Trophoblast cell (in vitro differentiated cells and primary cell): ENCODE measurements around the gene PLA2G4B.
"Not testable (repeated sequence)": the region's sequence is repeated elsewhere in the genome, so short reads cannot be mapped to it uniquely, and the experiment has no call there.

Experiments
- DNase-seq, 2 donors: peaks; one replicate each; pipeline ENCODE4 v3.0.0-alpha.2; 2016
- H2AFZ ChIP-seq: 2 replicates; pipeline ENCODE4 v1.6.1; 2013; ENCODE audit warnings: low read length, moderate library complexity, mild to moderate bottlenecking; ENCODE audit not compliant: insufficient read depth, poor library complexity
- H2AK5ac ChIP-seq: 2 replicates; pipeline ENCODE4 v1.6.1; 2013; ENCODE audit warnings: mild to moderate bottlenecking, low read length
- H2BK120ac ChIP-seq: 2 replicates; pipeline ENCODE4 v1.6.1; 2013; ENCODE audit warnings: low read length, mild to moderate bottlenecking, moderate library complexity; ENCODE audit not compliant: insufficient read depth, poor library complexity
- H2BK12ac ChIP-seq: 2 replicates; pipeline ENCODE4 v1.6.1; 2013; ENCODE audit warnings: mild to moderate bottlenecking, low read length, moderate library complexity
- H2BK5ac ChIP-seq: 2 replicates; pipeline ENCODE4 v1.6.1; 2013; ENCODE audit warnings: low read length, low read depth, moderate library complexity, mild to moderate bottlenecking; ENCODE audit not compliant: poor library complexity
- H3K14ac ChIP-seq: 2 replicates; pipeline ENCODE4 v1.6.1; 2013; ENCODE audit warnings: mild to moderate bottlenecking, low read length
- H3K18ac ChIP-seq: 2 replicates; pipeline ENCODE4 v1.6.1; 2013; ENCODE audit warnings: mild to moderate bottlenecking, low read length
- H3K23ac ChIP-seq: 2 replicates; pipeline ENCODE4 v1.6.1; 2013; ENCODE audit warnings: low read length
- H3K27ac ChIP-seq: 2 replicates; pipeline ENCODE4 v1.5.1; 2013; ENCODE audit warnings: low read depth, mild to moderate bottlenecking, inconsistent platforms, low read length, moderate library complexity
- H3K27me3 ChIP-seq: 2 replicates; pipeline ENCODE4 v1.6.1; 2013; ENCODE audit warnings: inconsistent platforms, mild to moderate bottlenecking, low read length, moderate library complexity; ENCODE audit not compliant: insufficient read depth
- H3K36me3 ChIP-seq, 2 experiments: 1 replicate in 1 of 2; 2 replicates in 1 of 2; pipeline ENCODE4 v1.6.1; 2013; ENCODE audit warnings: low read length in 2 of 2, mild to moderate bottlenecking in 2 of 2, moderate library complexity in 1 of 2; ENCODE audit not compliant: insufficient read depth in 2 of 2, control insufficient read depth in 1 of 2
- H3K4ac ChIP-seq: 2 replicates; pipeline ENCODE4 v1.6.1; 2013; ENCODE audit warnings: low read depth, mild to moderate bottlenecking, low read length, moderate library complexity
- H3K4me1 ChIP-seq, 2 experiments: 1 replicate in 1 of 2; 2 replicates in 1 of 2; pipeline ENCODE4 v1.6.1; 2013; ENCODE audit warnings: low read length in 2 of 2, mild to moderate bottlenecking in 2 of 2, moderate library complexity in 1 of 2; ENCODE audit not compliant: insufficient read depth in 2 of 2, control insufficient read depth in 1 of 2
- H3K4me2 ChIP-seq: 2 replicates; pipeline ENCODE4 v1.6.1; 2013; ENCODE audit warnings: inconsistent platforms, mild to moderate bottlenecking, low read length, moderate library complexity
- H3K4me3 ChIP-seq: 2 replicates; pipeline ENCODE4 v1.5.1; 2013; ENCODE audit warnings: mild to moderate bottlenecking, low read depth, low read length, inconsistent platforms
- H3K79me1 ChIP-seq: one replicate; pipeline ENCODE4 v1.6.1; 2013; ENCODE audit warnings: low read length
- H3K79me2 ChIP-seq: 2 replicates; pipeline ENCODE4 v1.6.1; 2013; ENCODE audit warnings: low read length, mild to moderate bottlenecking; ENCODE audit not compliant: control insufficient read depth, insufficient read depth, poor library complexity
- H3K9ac ChIP-seq: 2 replicates; pipeline ENCODE4 v1.6.1; 2013; ENCODE audit warnings: mild to moderate bottlenecking, low read length
- H3K9me3 ChIP-seq: 2 replicates; pipeline ENCODE4 v1.6.1; 2013; ENCODE audit warnings: low read depth, mild to moderate bottlenecking, control low read depth, inconsistent platforms, low read length; ENCODE audit not compliant: insufficient read depth
- H4K12ac ChIP-seq: 2 replicates; pipeline ENCODE4 v1.6.1; 2013; ENCODE audit warnings: low read depth, mild to moderate bottlenecking, low read length, moderate library complexity
- H4K8ac ChIP-seq: 2 replicates; pipeline ENCODE4 v1.6.1; 2013; ENCODE audit warnings: low read depth, mild to moderate bottlenecking, low read length, moderate library complexity
- H4K91ac ChIP-seq: one replicate; pipeline ENCODE4 v1.6.1; 2013; ENCODE audit warnings: low read depth, mild to moderate bottlenecking, low read length, moderate library complexity
- WGBS: extraction: QIAGEN DNeasy Blood & Tissue Kit; methylation state at CpG from one replicate; pipeline ENCODE4 v1.1.7; 2013; ENCODE audit warnings: missing lambda C conversion rate; ENCODE audit not compliant: insufficient read length, insufficient coverage; ENCODE audit errors: extremely low coverage; 5-methylcytosine and 5-hydroxymethylcytosine counted together

PLA2G4B gene

DNA sequence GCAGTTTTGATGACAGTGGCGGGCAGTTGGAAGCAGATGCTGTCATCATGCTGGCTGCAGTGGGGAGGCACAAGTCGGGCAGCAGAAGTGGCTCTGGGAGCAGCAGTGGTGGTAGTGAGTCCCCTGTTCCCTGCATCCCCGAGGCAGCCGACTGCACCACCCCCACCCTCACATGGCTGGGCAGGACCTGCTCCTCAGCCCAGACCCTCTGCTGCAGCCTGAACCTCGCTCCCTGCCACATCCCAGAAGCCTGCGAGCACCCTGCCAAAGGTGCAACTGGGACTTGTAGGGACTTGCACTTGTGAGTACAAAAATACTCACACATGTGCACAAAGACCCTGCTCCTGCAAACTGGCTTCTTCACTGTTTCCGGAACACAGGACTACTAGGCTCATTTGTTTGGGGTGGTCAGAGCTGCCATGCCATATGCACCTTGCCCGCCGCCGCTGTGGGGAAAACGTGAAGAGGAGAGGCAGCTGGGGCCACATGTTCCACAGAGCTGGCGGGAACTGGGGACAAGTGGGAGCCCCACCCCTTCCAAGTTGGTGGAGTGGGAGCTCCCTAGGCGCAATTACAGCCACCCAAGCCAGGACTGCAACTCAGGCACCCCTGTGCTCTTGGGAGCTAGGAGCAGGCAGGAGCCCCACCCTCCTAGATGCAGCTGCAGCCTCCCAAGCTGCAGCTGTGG, 8.5 kb upstream of the PLA2G4B start:
- H3K79me2 ChIP-seq, result peaks cover 3% of the 10 kb centered on the region

DNA sequence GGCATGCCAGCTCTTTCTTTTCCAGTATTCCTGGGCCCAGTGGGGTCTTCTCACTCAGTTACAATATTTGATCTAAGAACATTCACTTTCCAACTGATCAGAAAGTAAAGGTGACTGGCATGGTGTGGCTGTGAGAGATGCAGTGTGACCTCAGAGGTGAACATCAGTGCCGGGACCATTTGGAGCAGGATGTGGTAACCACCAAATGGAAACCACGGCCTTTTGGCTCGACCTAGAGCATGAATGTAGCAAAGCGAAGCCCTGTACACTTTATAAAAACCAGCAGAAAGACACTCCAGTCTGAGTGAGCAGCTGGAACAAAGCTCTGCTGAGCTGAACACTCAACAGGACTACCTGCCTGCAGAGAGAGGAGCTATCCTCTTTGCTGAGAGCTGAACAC, 7.4 kb upstream of the PLA2G4B start:
- not testable (repeated sequence) for H3K4me2 ChIP-seq, H4K91ac ChIP-seq, H3K36me3 ChIP-seq, H3K79me2 ChIP-seq, H2AFZ ChIP-seq, H3K9me3 ChIP-seq, H2BK12ac ChIP-seq, H4K12ac ChIP-seq, H3K27ac ChIP-seq, H2BK120ac ChIP-seq, H3K14ac ChIP-seq, H3K4me1 ChIP-seq, H2BK5ac ChIP-seq, H3K23ac ChIP-seq, H2AK5ac ChIP-seq, H3K4me3 ChIP-seq, DNase-seq, H3K9ac ChIP-seq, H3K4ac ChIP-seq, H3K27me3 ChIP-seq, H3K18ac ChIP-seq, H4K8ac ChIP-seq, H3K79me1 ChIP-seq
- no CpG with 5 or more reads among the region's 4 CpGs for WGBS

More for the DNA sequence above, 8.5 kb upstream of the PLA2G4B start:
- Histone ChIP-seq H3K4me1 (peaks cover 0 to 4% of the 10 kb centered on the region in 2 experiments), H4K12ac (no peak overlapping the region), H3K27me3 (no peaks in the 10 kb centered on the region), H2BK12ac (no peak overlapping the region), H3K14ac (no peak overlapping the region), H3K23ac (no peak overlapping the region), H4K91ac (no peak overlapping the region), H3K27ac (no peak overlapping the region), H2AFZ (no peak overlapping the region), H4K8ac (no peak overlapping the region), H3K9me3 (no peaks in the 10 kb centered on the region), H2BK120ac (no peak overlapping the region), H3K4me3 (no peak overlapping the region), H2AK5ac (no peak overlapping the region), H3K36me3 (peaks cover 7 to 17% of the 10 kb centered on the region in 2 experiments), H2BK5ac (no peak overlapping the region), H3K18ac (no peak overlapping the region), H3K4ac (no peak overlapping the region), H3K79me1 (peaks cover 6% of the 10 kb centered on the region), H3K4me2 (no peak overlapping the region), H3K9ac (no peak overlapping the region)
- WGBS, result no CpG with 5 or more reads among the region's 13 CpGs
- no peak for DNase-seq

DNA sequence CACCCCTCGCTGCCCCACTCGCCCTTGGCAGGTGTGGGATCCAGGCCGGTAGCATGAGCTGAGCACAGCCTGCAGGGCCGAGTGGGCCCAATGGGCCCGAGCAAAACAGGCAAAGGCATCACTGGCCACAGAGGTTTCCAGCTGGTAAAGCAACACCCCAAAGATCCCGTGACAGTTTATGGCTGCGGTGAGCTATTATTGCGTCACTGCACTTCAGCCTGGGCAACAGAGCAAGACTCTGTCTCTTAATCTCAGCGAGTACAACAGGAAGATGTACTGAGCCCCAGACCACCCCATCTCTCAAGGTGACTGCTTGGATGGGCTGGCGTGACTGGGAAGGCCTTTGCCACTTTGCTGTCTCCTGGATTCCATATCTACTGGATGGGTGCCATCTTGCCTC, 6.4 kb upstream of the PLA2G4B start:
- Histone ChIP-seq H3K4ac (no peak overlapping the region), H3K36me3 (peaks cover 0 to 5% of the 10 kb centered on the region in 2 experiments), H2BK120ac (no peak overlapping the region), H3K23ac (no peak overlapping the region), H2BK12ac (no peak overlapping the region), H3K79me1 (peaks cover 6% of the 10 kb centered on the region), H3K9me3 (no peaks in the 10 kb centered on the region), H4K91ac (no peak overlapping the region), H4K8ac (no peak overlapping the region), H3K27me3 (no peaks in the 10 kb centered on the region), H3K27ac (no peak overlapping the region), H3K9ac (no peak overlapping the region), H3K4me2 (no peak overlapping the region), H4K12ac (no peak overlapping the region), H3K14ac (no peak overlapping the region), H2BK5ac (no peak overlapping the region), H2AFZ (no peak overlapping the region), H3K18ac (no peak overlapping the region), H3K4me1 (peaks cover 0 to 3% of the 10 kb centered on the region in 2 experiments), H2AK5ac (no peak overlapping the region), H3K4me3 (no peak overlapping the region), H3K79me2 (peaks cover 3% of the 10 kb centered on the region)
- no CpG with 5 or more reads among the region's 10 CpGs for WGBS
- DNase-seq, result no peak

DNA sequence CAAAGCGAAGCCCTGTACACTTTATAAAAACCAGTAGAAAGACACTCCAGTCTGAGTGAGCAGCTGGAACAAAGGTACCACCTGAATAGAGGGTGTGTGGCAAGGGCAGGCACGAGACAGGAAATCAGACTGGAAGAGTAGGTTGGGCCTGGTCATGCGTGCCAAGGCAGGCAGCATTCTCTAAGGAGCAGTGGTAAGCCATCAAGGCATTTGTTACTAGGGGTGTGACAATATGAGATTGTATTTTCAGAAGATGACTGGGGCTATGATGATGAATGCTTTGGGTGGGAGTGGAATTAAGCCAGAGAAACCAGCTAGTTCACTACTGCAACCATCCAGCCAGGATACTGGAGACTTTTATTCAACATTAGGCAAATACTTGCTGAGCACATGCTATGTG, 5.8 kb upstream of the PLA2G4B start:
- no peak overlapping the region for H3K4me3 ChIP-seq
- H4K91ac ChIP-seq, result no peak overlapping the region
- H3K18ac ChIP-seq, result no peak overlapping the region
- no peak overlapping the region for H2AK5ac ChIP-seq
- no peak overlapping the region for H3K4ac ChIP-seq
- no peak overlapping the region for H2BK5ac ChIP-seq
- peaks cover 3% of the 10 kb centered on the region for H3K79me2 ChIP-seq
- no peak overlapping the region for H3K4me2 ChIP-seq
- DNase-seq, result no peak
- WGBS, result no CpG with 5 or more reads among the region's 3 CpGs
- H3K79me1 ChIP-seq, result peaks cover 4% of the 10 kb centered on the region
- no peak overlapping the region for H3K27ac ChIP-seq
- no peak overlapping the region for H4K8ac ChIP-seq
- no peak overlapping the region for H2AFZ ChIP-seq
- H3K4me1 ChIP-seq, result no peaks in the 10 kb centered on the region
- no peaks in the 10 kb centered on the region for H3K27me3 ChIP-seq
- H3K36me3 ChIP-seq, result peaks cover 0 to 5% of the 10 kb centered on the region in 2 experiments
- no peak overlapping the region for H3K23ac ChIP-seq
- H2BK120ac ChIP-seq, result no peak overlapping the region
- no peak overlapping the region for H3K14ac ChIP-seq
- no peak overlapping the region for H2BK12ac ChIP-seq
- no peak overlapping the region for H3K9ac ChIP-seq
- H4K12ac ChIP-seq, result no peak overlapping the region
- no peaks in the 10 kb centered on the region for H3K9me3 ChIP-seq
